Measurements from ENCODE around the gene FDPS. TPM values are rescaled to one million over a fixed set of nuclear protein-coding genes. Genes with fewer than 3 reads are reported as not detected.
A peak's percentile ranks its signal among the peaks of the same experiment; 100 is the strongest.

Gene FDPS
- total and polyA plus RNA-seq, 2 donors (not counting 3 experiments of a cell fraction or from before 2014, with no cell fraction given), result 630 to 646 TPM

GRCh38 chr1:155319536-155319935 lies 10.9 kb downstream of the FDPS start:
- Histone ChIP-seq H3K9me3 (replicated peaks; ENCODE audit: control insufficient read depth, insufficient read depth, low read length) (no peaks in the 10 kb centered on the region), H3K9ac (replicated peaks; ENCODE audit: extremely low read depth, insufficient read depth, low read length) (no peak overlapping the region), H3K79me2 (ENCODE audit: control insufficient read depth, insufficient read depth, low read length) (peaks cover 5% of the 10 kb centered on the region), H3K9me1 (replicated peaks; ENCODE audit: control insufficient read depth, extremely low read depth, insufficient read depth, low read length) (no peaks in the 10 kb centered on the region), H3K4me2 (ENCODE audit: insufficient read depth, low read length) (no peak overlapping the region), H3K36me3 (ENCODE audit: control insufficient read depth in 2 of 2, extremely low read depth in 1 of 2, insufficient read depth in 2 of 2, low read length in 2 of 2) (peaks cover 23% of the 10 kb centered on the region in 2 experiments), H3K4me3 (replicated peaks in 1 of 3; ENCODE audit: insufficient read depth in 1 of 3, low read depth in 1 of 3, low read length in 3 of 3) (no peak overlapping the region), H4K20me1 (replicated peaks; ENCODE audit: control insufficient read depth, extremely low read depth, insufficient read depth, low read length) (no peaks in the 10 kb centered on the region), H3K27me3 (ENCODE audit: control insufficient read depth in 2 of 2, insufficient read depth in 2 of 2, low read length in 2 of 2) (no peaks in the 10 kb centered on the region), H3K4me1 (ENCODE audit: control insufficient read depth, extremely low read depth, insufficient read depth, low read length) (peaks cover 34% of the 10 kb centered on the region), H3K27ac (ENCODE audit: insufficient read depth, low read depth, low read length) (no peak overlapping the region), H2AFZ (ENCODE audit: low read depth, low read length) (no peak overlapping the region)
- BruUV-seq (replicated peaks), result no TSS peak
- POLR2A ChIA-PET, result no interaction called here
- dilution Hi-C loops (cut with MboI; ENCODE audit: extremely low pct_ligation_motif_present, low sequenced_read_pairs), result no loop called here
- CTCF ChIA-PET, result interaction anchor here (7.2 kb wide), 1 partner anchor 69 kb away, joined by 115 read pairs; no protein-coding TSS in a partner anchor
- FAIRE-seq (no peak), DNase-seq (ENCODE audit: low read depth, low spot score) (no peak)
- no peak for TF ChIP-seq FOS (IDR thresholded peaks at IDR 0.05; ENCODE audit: borderline replicate concordance, insufficient read depth, low read length)
- no peak for TF ChIP-seq MYC (IDR thresholded peaks at IDR 0.05; ENCODE audit: low read depth, low read length)
- TF ChIP-seq, protein P1, sequence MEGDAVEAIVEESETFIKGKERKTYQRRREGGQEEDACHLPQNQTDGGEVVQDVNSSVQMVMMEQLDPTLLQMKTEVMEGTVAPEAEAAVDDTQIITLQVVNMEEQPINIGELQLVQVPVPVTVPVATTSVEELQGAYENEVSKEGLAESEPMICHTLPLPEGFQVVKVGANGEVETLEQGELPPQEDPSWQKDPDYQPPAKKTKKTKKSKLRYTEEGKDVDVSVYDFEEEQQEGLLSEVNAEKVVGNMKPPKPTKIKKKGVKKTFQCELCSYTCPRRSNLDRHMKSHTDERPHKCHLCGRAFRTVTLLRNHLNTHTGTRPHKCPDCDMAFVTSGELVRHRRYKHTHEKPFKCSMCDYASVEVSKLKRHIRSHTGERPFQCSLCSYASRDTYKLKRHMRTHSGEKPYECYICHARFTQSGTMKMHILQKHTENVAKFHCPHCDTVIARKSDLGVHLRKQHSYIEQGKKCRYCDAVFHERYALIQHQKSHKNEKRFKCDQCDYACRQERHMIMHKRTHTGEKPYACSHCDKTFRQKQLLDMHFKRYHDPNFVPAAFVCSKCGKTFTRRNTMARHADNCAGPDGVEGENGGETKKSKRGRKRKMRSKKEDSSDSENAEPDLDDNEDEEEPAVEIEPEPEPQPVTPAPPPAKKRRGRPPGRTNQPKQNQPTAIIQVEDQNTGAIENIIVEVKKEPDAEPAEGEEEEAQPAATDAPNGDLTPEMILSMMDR (IDR thresholded peaks at IDR 0.05; ENCODE audit: extremely low read depth in 1 of 2, insufficient read depth in 1 of 2, low read depth in 1 of 2, low read length in 2 of 2), result no peak
- TF ChIP-seq POLR2A (IDR thresholded peaks at IDR 0.05; ENCODE audit: low read depth, low read length), result peak; percentile 35
- TF ChIP-seq POLR2AphosphoS5 (IDR thresholded peaks at IDR 0.05; ENCODE audit: insufficient read depth, low read depth, low read length), result no peak
- TF ChIP-seq GATA2 (IDR thresholded peaks at IDR 0.05; ENCODE audit: insufficient read depth, insufficient read length, low read depth, low read length), result no peak
- no peak for TF ChIP-seq EZH2 (IDR thresholded peaks at IDR 0.05; ENCODE audit: borderline replicate concordance, low read depth, low read length, severe bottlenecking)
- intact Hi-C loops (cut with micrococcal nuclease), result no loop called here

Data from endothelial cell of umbilical vein (primary cell).